GM10248 (cell line): ENCODE data around the gene ARMC2.

ENCODE experiments used
- CTCF ChIA-PET: fragments of 300-600 bp; sonication (Branson Sonifier 250); formaldehyde crosslinking; extraction: SDS; loops from one replicate; lab custom pipeline; 2021; ENCODE audit warnings: antibody characterized with exemption; lab: Yijun Ruan, JAX
- POLR2A ChIA-PET: fragments of 350-650 bp; sonication (Branson Sonifier 250); formaldehyde crosslinking; extraction: SDS; loops from one replicate; lab custom pipeline; 2020; ENCODE audit warnings: antibody characterized with exemption; lab: Yijun Ruan, JAX
- DNase-seq: peaks from one replicate; pipeline ENCODE4 v3.0.0; 2012; ENCODE audit errors: extremely low spot score
- TF ChIP-seq, protein P1 (sequence below): IDR thresholded peaks from 2 replicates; pipeline ENCODE4 v1.5.1; 2012; ENCODE audit warnings: mild to moderate bottlenecking, low read depth; ENCODE audit errors: extremely low read depth, missing control alignments, control extremely low read depth

ARMC2 gene, protein sequence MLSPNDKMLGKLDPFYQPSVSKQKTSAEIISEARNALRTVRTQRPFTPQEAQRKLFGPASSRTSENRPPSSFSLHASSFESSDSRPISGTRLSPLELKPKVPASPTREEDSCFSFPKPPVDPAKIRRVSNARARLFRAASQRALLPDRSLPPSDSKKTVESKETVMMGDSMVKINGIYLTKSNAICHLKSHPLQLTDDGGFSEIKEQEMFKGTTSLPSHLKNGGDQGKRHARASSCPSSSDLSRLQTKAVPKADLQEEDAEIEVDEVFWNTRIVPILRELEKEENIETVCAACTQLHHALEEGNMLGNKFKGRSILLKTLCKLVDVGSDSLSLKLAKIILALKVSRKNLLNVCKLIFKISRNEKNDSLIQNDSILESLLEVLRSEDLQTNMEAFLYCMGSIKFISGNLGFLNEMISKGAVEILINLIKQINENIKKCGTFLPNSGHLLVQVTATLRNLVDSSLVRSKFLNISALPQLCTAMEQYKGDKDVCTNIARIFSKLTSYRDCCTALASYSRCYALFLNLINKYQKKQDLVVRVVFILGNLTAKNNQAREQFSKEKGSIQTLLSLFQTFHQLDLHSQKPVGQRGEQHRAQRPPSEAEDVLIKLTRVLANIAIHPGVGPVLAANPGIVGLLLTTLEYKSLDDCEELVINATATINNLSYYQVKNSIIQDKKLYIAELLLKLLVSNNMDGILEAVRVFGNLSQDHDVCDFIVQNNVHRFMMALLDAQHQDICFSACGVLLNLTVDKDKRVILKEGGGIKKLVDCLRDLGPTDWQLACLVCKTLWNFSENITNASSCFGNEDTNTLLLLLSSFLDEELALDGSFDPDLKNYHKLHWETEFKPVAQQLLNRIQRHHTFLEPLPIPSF

DNA sequence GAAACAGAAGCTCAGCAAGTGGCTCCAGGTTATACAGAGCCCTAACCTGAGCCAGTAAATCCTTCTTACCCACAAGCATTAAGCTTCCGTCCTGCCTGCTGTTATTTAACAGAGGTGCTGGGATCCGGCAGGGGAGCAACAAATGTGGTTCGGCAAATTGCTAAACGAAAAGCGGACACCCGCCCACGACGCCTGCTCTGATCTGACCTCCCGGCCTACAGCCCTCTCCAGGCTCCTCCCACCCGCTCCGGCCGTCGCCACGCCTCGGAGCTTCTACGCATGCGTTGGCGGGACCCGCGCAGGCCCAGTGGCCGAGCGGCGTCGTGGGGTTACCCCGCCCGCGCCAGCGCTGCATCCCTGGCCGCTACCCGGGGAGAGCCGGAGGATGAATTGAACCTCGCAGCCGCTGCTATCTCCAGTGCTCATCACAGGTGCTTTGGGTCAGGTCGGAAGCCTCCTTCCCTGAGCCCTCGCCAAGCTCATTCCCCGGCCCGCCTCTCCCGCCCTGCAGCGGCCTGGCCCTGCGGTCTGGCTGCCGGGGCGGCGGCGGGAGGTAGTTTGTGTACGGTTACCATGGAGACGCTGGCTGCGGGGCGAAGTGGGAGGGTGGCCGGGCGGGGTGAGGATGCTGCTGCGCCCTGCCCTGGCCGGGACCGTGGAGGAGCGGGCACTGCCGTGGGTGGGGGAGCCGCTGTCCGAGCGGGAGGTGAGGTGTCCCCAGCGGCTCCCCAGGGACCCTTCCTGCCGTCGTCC is at the start of gene ARMC2:
Gene ARMC2 (plus strand): TSS at position 307 of the 753 bp plus-strand sequence. CDS start 5,846 bp downstream, outside the sequence.
- TF ChIP-seq, protein P1, sequence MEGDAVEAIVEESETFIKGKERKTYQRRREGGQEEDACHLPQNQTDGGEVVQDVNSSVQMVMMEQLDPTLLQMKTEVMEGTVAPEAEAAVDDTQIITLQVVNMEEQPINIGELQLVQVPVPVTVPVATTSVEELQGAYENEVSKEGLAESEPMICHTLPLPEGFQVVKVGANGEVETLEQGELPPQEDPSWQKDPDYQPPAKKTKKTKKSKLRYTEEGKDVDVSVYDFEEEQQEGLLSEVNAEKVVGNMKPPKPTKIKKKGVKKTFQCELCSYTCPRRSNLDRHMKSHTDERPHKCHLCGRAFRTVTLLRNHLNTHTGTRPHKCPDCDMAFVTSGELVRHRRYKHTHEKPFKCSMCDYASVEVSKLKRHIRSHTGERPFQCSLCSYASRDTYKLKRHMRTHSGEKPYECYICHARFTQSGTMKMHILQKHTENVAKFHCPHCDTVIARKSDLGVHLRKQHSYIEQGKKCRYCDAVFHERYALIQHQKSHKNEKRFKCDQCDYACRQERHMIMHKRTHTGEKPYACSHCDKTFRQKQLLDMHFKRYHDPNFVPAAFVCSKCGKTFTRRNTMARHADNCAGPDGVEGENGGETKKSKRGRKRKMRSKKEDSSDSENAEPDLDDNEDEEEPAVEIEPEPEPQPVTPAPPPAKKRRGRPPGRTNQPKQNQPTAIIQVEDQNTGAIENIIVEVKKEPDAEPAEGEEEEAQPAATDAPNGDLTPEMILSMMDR = no peak
- ChIA-PET POLR2A (no interaction called here), CTCF (interaction anchor here (0.9 to 2.8 kb wide), 5 partner anchors 8 to 307 kb away, joined by 3 to 10 read pairs (median 5); no protein-coding TSS in a partner anchor)
- DNase-seq = peak; percentile 92

DNA sequence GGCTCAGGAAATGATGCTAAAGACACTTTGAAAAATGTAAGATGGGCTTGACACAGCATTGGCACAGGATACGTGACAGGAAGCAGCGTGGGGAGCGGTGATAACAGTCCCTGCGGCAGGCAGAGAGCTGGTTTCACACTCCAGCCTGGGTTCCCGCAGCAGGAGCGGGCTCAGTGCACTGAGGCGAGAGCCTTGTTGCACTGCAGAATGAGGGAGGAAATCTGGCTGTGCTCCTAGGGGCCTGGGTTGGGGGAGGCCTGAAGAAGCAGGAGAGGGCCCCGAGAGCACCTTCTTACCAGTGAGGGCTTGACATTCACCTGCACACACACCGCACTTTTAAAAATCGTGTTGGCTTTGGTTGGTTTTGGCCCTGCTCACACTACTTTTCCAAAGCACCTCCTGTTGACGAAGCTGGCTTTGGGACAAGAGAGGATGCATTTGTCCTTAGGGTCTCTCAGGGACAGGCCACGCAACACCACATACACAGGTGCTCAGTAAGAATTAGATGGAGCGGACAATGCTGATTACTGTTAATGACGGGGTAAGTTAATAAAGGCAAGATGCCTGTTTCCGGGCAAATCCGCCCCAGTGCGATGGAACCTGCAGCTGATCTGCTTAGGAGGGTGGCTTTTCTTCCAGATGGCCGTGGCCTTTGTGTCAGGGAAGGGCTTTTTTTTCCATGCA is 49.4 kb upstream of the ARMC2 start:
- ChIA-PET POLR2A (no interaction called here), CTCF (interaction anchor here (1.0 to 1.4 kb wide), 2 partner anchors 12 to 257 kb away, joined by 3 to 4 read pairs; no protein-coding TSS in a partner anchor)
- TF ChIP-seq, protein P1 = no peak
- no peak for DNase-seq

DNA sequence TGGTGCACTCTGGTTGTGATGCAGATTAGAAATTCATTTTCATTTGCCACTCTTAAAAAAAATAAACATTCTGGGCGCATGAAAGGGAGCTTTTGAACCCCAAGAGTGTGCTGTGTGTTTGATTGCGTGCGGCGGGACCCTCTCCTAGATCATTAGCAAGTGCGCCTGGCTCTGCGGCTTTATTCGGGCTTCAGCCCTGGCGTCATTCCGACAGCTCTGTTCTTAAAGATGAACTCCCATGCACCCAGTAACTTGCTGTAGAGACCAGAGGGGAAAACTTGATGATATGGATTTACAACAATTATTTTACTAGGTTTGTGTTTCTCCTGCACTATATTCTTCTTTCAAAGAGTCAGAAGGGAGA is 48.9 kb upstream of the ARMC2 start:
- POLR2A ChIA-PET = no interaction called here

DNA sequence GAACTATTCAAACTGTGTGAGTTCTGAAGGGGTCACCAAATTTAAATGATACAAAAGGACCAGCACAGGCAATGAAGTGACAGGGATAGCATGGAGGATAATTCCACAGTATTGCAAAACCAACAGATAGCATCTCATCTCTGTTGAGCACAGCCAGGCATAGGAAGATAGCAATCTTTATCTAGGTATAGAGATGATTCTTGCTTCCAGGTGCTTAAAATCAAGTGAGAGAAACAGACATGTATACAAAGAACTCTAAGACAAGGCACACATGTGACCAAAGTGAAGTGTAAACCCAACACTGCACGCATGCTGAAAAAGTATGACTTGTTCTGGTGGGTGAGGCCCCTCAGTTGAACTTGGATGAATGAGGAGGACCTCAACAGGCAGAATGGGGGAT is 48.4 kb upstream of the ARMC2 start:
- CTCF ChIA-PET = interaction anchor here (1.0 to 2.6 kb wide), 2 partner anchors 11 to 258 kb away, joined by 3 to 10 read pairs; no protein-coding TSS in a partner anchor
- DNase-seq = no peak
- TF ChIP-seq, protein P1 = no peak
- POLR2A ChIA-PET = no interaction called here

More for the DNA sequence above, 48.9 kb upstream of the ARMC2 start:
- DNase-seq = no peak
- TF ChIP-seq, protein P1 = no peak
- CTCF ChIA-PET = interaction anchor here (1.0 kb wide), 1 partner anchor 257 kb away, joined by 3 read pairs; no protein-coding TSS in a partner anchor

DNA sequence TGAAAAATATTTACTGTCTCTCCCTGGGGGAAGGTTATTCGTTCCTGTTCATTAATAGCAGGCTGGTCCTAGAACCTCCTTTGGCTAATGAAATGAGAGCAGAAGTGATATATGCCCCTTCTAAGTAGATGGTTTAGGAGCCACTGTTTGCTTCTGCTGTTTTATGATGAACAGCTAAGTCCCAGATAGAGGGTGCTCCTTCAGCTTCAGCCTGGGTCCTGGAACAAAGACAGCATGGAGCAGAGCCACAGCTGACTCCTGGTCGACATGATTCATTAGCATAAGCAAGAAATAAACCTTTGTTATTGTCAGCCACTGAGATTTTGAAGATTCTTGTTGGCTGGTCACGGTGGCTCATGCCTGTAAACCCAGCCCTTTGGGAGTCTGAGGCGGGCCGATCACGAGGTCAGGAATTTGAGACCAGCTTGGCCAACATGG is 47.8 kb upstream of the ARMC2 start:
- DNase-seq = no peak
- ChIA-PET POLR2A (no interaction called here), CTCF (interaction anchor here (2.6 kb wide), 1 partner anchor 10 kb away, joined by 10 read pairs; no protein-coding TSS in a partner anchor)
- TF ChIP-seq, protein P1 = no peak
